Measurements from ENCODE around the gene SH2D5.

Gene SH2D5

DNA sequence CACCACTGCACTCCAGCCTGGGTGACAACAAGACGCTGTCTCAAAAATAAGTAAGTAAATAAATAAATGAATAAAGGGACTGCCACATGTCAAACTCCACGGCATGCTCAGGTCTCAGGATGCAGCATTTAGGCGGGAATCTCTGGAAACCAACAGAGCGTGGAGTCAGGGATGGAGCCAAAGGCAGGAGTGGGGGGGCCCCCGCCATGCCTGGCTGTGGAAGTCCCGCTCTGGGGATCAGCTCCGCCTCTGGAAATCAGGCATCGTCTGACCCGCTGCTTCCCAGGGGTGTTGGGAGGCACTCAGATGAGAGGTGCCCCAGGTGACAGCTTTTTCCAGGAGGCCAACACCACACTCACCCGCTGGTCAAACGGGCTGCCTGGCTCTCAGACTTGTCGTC lies 34.9 kb downstream of the SH2D5 start:
- H3K79me2 ChIP-seq (ENCODE audit: control insufficient read depth, insufficient read depth, low read length, poor library complexity) = no peaks in the 10 kb centered on the region
- H2AFZ ChIP-seq (ENCODE audit: insufficient read depth, low read length, poor library complexity) = no peak overlapping the region
- H3K9ac ChIP-seq (ENCODE audit: low read length) = no peak overlapping the region
- peaks cover 24 to 27% of the 10 kb centered on the region in 2 experiments for H3K4me1 ChIP-seq (ENCODE audit: control insufficient read depth in 1 of 2, insufficient read depth in 2 of 2, low read length in 2 of 2)
- H3K4me2 ChIP-seq (ENCODE audit: low read length) = no peak overlapping the region
- no peak overlapping the region for H3K23ac ChIP-seq (ENCODE audit: low read length)
- no peak for DNase-seq
- peaks cover 13% of the 10 kb centered on the region for H3K79me1 ChIP-seq (ENCODE audit: low read length)
- no peak overlapping the region for H3K4me3 ChIP-seq (ENCODE audit: low read depth, low read length)
- H3K9me3 ChIP-seq (ENCODE audit: insufficient read depth, low read depth, low read length) = no peaks in the 10 kb centered on the region
- H4K91ac ChIP-seq (ENCODE audit: low read depth, low read length) = peak overlapping the region; percentile 33
- H4K12ac ChIP-seq (ENCODE audit: low read depth, low read length) = no peak overlapping the region
- no peaks in the 10 kb centered on the region for H3K36me3 ChIP-seq (ENCODE audit: control insufficient read depth in 1 of 2, insufficient read depth in 2 of 2, low read length in 2 of 2)
- no CpG with 5 or more reads among the region's 12 CpGs for WGBS (ENCODE audit: extremely low coverage, insufficient coverage, insufficient read length)
- H3K27ac ChIP-seq (ENCODE audit: low read depth, low read length) = no peak overlapping the region
- H2BK5ac ChIP-seq (ENCODE audit: low read depth, low read length, poor library complexity) = no peak overlapping the region
- no peak overlapping the region for H4K8ac ChIP-seq (ENCODE audit: low read depth, low read length)
- peak overlapping the region; percentile 4 for H3K14ac ChIP-seq (ENCODE audit: low read length)
- H3K27me3 ChIP-seq (ENCODE audit: insufficient read depth, low read length) = no peaks in the 10 kb centered on the region
- peak overlapping the region; percentile 53 for H2BK12ac ChIP-seq (ENCODE audit: low read length)
- H2BK120ac ChIP-seq (ENCODE audit: insufficient read depth, low read length, poor library complexity) = peak overlapping the region; percentile 28
- H2AK5ac ChIP-seq (ENCODE audit: low read length) = peak overlapping the region; percentile 26
- no peak overlapping the region for H3K4ac ChIP-seq (ENCODE audit: low read depth, low read length)
- H3K18ac ChIP-seq (ENCODE audit: low read length) = no peak overlapping the region

GRCh38 chr1:20696397-20697333 lies 35.8 kb downstream of the SH2D5 start:
- no CpG with 5 or more reads among the region's 46 CpGs for WGBS (ENCODE audit: extremely low coverage, insufficient coverage, insufficient read length)
- H4K12ac ChIP-seq (ENCODE audit: low read depth, low read length) = peak overlapping the region; percentile 56
- H4K8ac ChIP-seq (ENCODE audit: low read depth, low read length) = peak overlapping the region; percentile 71
- H3K27ac ChIP-seq (ENCODE audit: low read depth, low read length) = peak overlapping the region; percentile 71
- H2BK120ac ChIP-seq (ENCODE audit: insufficient read depth, low read length, poor library complexity) = peak overlapping the region; percentile 81
- peak overlapping the region; percentile 31 for H3K4ac ChIP-seq (ENCODE audit: low read depth, low read length)
- peak overlapping the region; percentile 63 for H3K4me2 ChIP-seq (ENCODE audit: low read length)
- peak overlapping the region; percentile 42 for H3K18ac ChIP-seq (ENCODE audit: low read length)
- no peaks in the 10 kb centered on the region for H3K27me3 ChIP-seq (ENCODE audit: insufficient read depth, low read length)
- peak overlapping the region; percentile 0 for H3K9ac ChIP-seq (ENCODE audit: low read length)
- peak overlapping the region; percentile 44 for H3K14ac ChIP-seq (ENCODE audit: low read length)
- peak overlapping the region; percentile 56 for H4K91ac ChIP-seq (ENCODE audit: low read depth, low read length)
- peaks cover 24 to 27% of the 10 kb centered on the region in 2 experiments for H3K4me1 ChIP-seq (ENCODE audit: control insufficient read depth in 1 of 2, insufficient read depth in 2 of 2, low read length in 2 of 2)
- no peaks in the 10 kb centered on the region for H3K9me3 ChIP-seq (ENCODE audit: insufficient read depth, low read depth, low read length)
- peak overlapping the region; percentile 62 for H2BK5ac ChIP-seq (ENCODE audit: low read depth, low read length, poor library complexity)
- peak; percentile 75 to 85 for DNase-seq
- H2AK5ac ChIP-seq (ENCODE audit: low read length) = no peak overlapping the region
- H3K4me3 ChIP-seq (ENCODE audit: low read depth, low read length) = peak overlapping the region; percentile 54
- peak overlapping the region; percentile 61 for H2AFZ ChIP-seq (ENCODE audit: insufficient read depth, low read length, poor library complexity)
- H3K79me2 ChIP-seq (ENCODE audit: control insufficient read depth, insufficient read depth, low read length, poor library complexity) = no peaks in the 10 kb centered on the region
- no peaks in the 10 kb centered on the region for H3K36me3 ChIP-seq (ENCODE audit: control insufficient read depth in 1 of 2, insufficient read depth in 2 of 2, low read length in 2 of 2)
- H3K79me1 ChIP-seq (ENCODE audit: low read length) = peaks cover 13% of the 10 kb centered on the region
- peak overlapping the region; percentile 82 for H2BK12ac ChIP-seq (ENCODE audit: low read length)
- no peak overlapping the region for H3K23ac ChIP-seq (ENCODE audit: low read length)

GRCh38 chr1:20695515-20695914 lies 37.0 kb downstream of the SH2D5 start:
- Histone ChIP-seq H4K91ac (ENCODE audit: low read depth, low read length) (no peak overlapping the region), H3K27me3 (ENCODE audit: insufficient read depth, low read length) (no peaks in the 10 kb centered on the region), H3K4me1 (ENCODE audit: control insufficient read depth in 1 of 2, insufficient read depth in 2 of 2, low read length in 2 of 2) (peaks cover 23 to 24% of the 10 kb centered on the region in 2 experiments), H3K9me3 (ENCODE audit: insufficient read depth, low read depth, low read length) (no peaks in the 10 kb centered on the region), H3K79me2 (ENCODE audit: control insufficient read depth, insufficient read depth, low read length, poor library complexity) (no peaks in the 10 kb centered on the region), H2BK12ac (ENCODE audit: low read length) (no peak overlapping the region), H3K4ac (ENCODE audit: low read depth, low read length) (no peak overlapping the region), H2BK5ac (ENCODE audit: low read depth, low read length, poor library complexity) (no peak overlapping the region), H4K12ac (ENCODE audit: low read depth, low read length) (no peak overlapping the region), H3K4me3 (ENCODE audit: low read depth, low read length) (no peak overlapping the region), H3K23ac (ENCODE audit: low read length) (no peak overlapping the region), H3K9ac (ENCODE audit: low read length) (no peak overlapping the region), H3K18ac (ENCODE audit: low read length) (no peak overlapping the region), H3K14ac (ENCODE audit: low read length) (no peak overlapping the region), H3K36me3 (ENCODE audit: control insufficient read depth in 1 of 2, insufficient read depth in 2 of 2, low read length in 2 of 2) (no peaks in the 10 kb centered on the region), H3K27ac (ENCODE audit: low read depth, low read length) (no peak overlapping the region), H2BK120ac (ENCODE audit: insufficient read depth, low read length, poor library complexity) (no peak overlapping the region), H2AFZ (ENCODE audit: insufficient read depth, low read length, poor library complexity) (no peak overlapping the region), H3K79me1 (ENCODE audit: low read length) (peaks cover 10% of the 10 kb centered on the region), H4K8ac (ENCODE audit: low read depth, low read length) (no peak overlapping the region), H2AK5ac (ENCODE audit: low read length) (no peak overlapping the region), H3K4me2 (ENCODE audit: low read length) (no peak overlapping the region)
- no CpG with 5 or more reads among the region's 10 CpGs for WGBS (ENCODE audit: extremely low coverage, insufficient coverage, insufficient read length)
- DNase-seq = no peak

- Histone ChIP-seq H4K91ac (ENCODE audit: low read depth, low read length) (no peak overlapping the region), H3K4me1 (ENCODE audit: control insufficient read depth in 1 of 2, insufficient read depth in 2 of 2, low read length in 2 of 2) (peaks cover 13 to 14% of the 10 kb centered on the region in 2 experiments), H3K23ac (ENCODE audit: low read length) (no peak overlapping the region), H2AK5ac (ENCODE audit: low read length) (no peak overlapping the region), H3K9ac (ENCODE audit: low read length) (no peak overlapping the region), H4K12ac (ENCODE audit: low read depth, low read length) (no peak overlapping the region), H4K8ac (ENCODE audit: low read depth, low read length) (no peak overlapping the region), H3K9me3 (ENCODE audit: insufficient read depth, low read depth, low read length) (no peaks in the 10 kb centered on the region), H2AFZ (ENCODE audit: insufficient read depth, low read length, poor library complexity) (no peak overlapping the region), H3K79me2 (ENCODE audit: control insufficient read depth, insufficient read depth, low read length, poor library complexity) (no peaks in the 10 kb centered on the region), H3K79me1 (ENCODE audit: low read length) (peaks cover 10% of the 10 kb centered on the region), H2BK5ac (ENCODE audit: low read depth, low read length, poor library complexity) (no peak overlapping the region), H3K27me3 (ENCODE audit: insufficient read depth, low read length) (no peaks in the 10 kb centered on the region), H3K36me3 (ENCODE audit: control insufficient read depth in 1 of 2, insufficient read depth in 2 of 2, low read length in 2 of 2) (no peaks in the 10 kb centered on the region), H3K14ac (ENCODE audit: low read length) (no peak overlapping the region), H3K18ac (ENCODE audit: low read length) (no peak overlapping the region), H3K4me2 (ENCODE audit: low read length) (no peak overlapping the region), H3K4me3 (ENCODE audit: low read depth, low read length) (no peak overlapping the region), H3K27ac (ENCODE audit: low read depth, low read length) (no peak overlapping the region), H2BK12ac (ENCODE audit: low read length) (no peak overlapping the region), H2BK120ac (ENCODE audit: insufficient read depth, low read length, poor library complexity) (no peak overlapping the region), H3K4ac (ENCODE audit: low read depth, low read length) (no peak overlapping the region)
- no CpG with 5 or more reads among the region's 2 CpGs for WGBS (ENCODE audit: extremely low coverage, insufficient coverage, insufficient read length)
- DNase-seq = no peak
Observed at GRCh38 chr1:20693623-20694022, 38.9 kb downstream of the SH2D5 start.
